Measurements from ENCODE around the gene PANK2.
"Not testable (repeated sequence)": the region's sequence is repeated elsewhere in the genome, so short reads cannot be mapped to it uniquely, and the experiment has no call there.

The PANK2 gene

GRCh38 chr20:3902446-3902845 lies 13.3 kb downstream of the PANK2 start:
- no peak for DNase-seq

GRCh38 chr20:3904224-3904623 lies 15.0 kb downstream of the PANK2 start:
- no peak for DNase-seq

- no peak for DNase-seq
These were observed 15.7 kb downstream of the PANK2 start for GRCh38 chr20:3904857-3905256.

- DNase-seq = not testable (repeated sequence)
These were observed 17.8 kb downstream of the PANK2 start for GRCh38 chr20:3906744-3907721.

- no peak for DNase-seq
These were observed 19.5 kb downstream of the PANK2 start for GRCh38 chr20:3908667-3909066.

- no peak for DNase-seq
These were observed 20.8 kb downstream of the PANK2 start for GRCh38 chr20:3909952-3910366.

- DNase-seq = no peak
These were observed 21.7 kb downstream of the PANK2 start for GRCh38 chr20:3910853-3911252.

GRCh38 chr20:3911956-3912355 lies 22.8 kb downstream of the PANK2 start:
- no peak for DNase-seq

GRCh38 chr20:3914446-3914845 lies 25.3 kb downstream of the PANK2 start:
- no peak for DNase-seq

GRCh38 chr20:3915691-3916090 lies 26.5 kb downstream of the PANK2 start:
- DNase-seq = no peak

GRCh38 chr20:3916364-3916763 lies 27.2 kb downstream of the PANK2 start:
- no peak for DNase-seq

GRCh38 chr20:3919352-3919751 lies 30.2 kb downstream of the PANK2 start:
- no peak for DNase-seq

- DNase-seq = no peak
These were observed 33.2 kb downstream of the PANK2 start for GRCh38 chr20:3922223-3922982.

GRCh38 chr20:3922983-3923339 lies 33.8 kb downstream of the PANK2 start:
- no peak for DNase-seq

GRCh38 chr20:3923818-3924217 lies 34.6 kb downstream of the PANK2 start:
- no peak for DNase-seq

- no peak for DNase-seq
These were observed 35.3 kb downstream of the PANK2 start for GRCh38 chr20:3924304-3925112.

GRCh38 chr20:3925113-3925695 lies 36.0 kb downstream of the PANK2 start:
- no peak for DNase-seq

- no peak for DNase-seq
These were observed 36.9 kb downstream of the PANK2 start for GRCh38 chr20:3925899-3926638.

- peak; percentile 68 for DNase-seq
These were observed 38.5 kb downstream of the PANK2 start for GRCh38 chr20:3927486-3928291.

- no peak for DNase-seq
These were observed 40.5 kb downstream of the PANK2 start for GRCh38 chr20:3929713-3930060.
